IPS-15b (cell line): ENCODE results near the gene MZF1.
A peak's percentile ranks its signal among the peaks of the same experiment; 100 is the strongest.

Source experiments
- H3K27me3 ChIP-seq: one replicate; pipeline ENCODE4 v1.6.1; 2013; ENCODE audit warnings: low read length; ENCODE audit not compliant: control insufficient read depth, insufficient read depth
- H3K36me3 ChIP-seq: one replicate; pipeline ENCODE4 v1.6.1; 2013; ENCODE audit warnings: low read length; ENCODE audit not compliant: control insufficient read depth, insufficient read depth
- H3K4me1 ChIP-seq: one replicate; pipeline ENCODE4 v1.6.1; 2013; ENCODE audit warnings: mild to moderate bottlenecking, low read length; ENCODE audit not compliant: control insufficient read depth, insufficient read depth
- H3K4me3 ChIP-seq: one replicate; pipeline ENCODE4 v1.5.1; 2013; ENCODE audit warnings: low read depth, low read length
- H3K9ac ChIP-seq: one replicate; pipeline ENCODE4 v1.6.1; 2013; ENCODE audit warnings: low read depth, mild to moderate bottlenecking, low read length
- H3K9me3 ChIP-seq: one replicate; pipeline ENCODE4 v1.6.1; 2013; ENCODE audit warnings: mild to moderate bottlenecking, low read length; ENCODE audit not compliant: control insufficient read depth, insufficient read depth

The MZF1 gene

GRCh38 chr19:58558066-58558622 lies 15.0 kb downstream of the MZF1 start, which contains the start of gene UBE2M:
TSS of gene UBE2M (minus strand) at chr19:58558611. CDS start at chr19:58558381, 230 bp downstream.
- Histone ChIP-seq H3K4me3 (peak within 1 kb of the TSS; percentile 99), H3K9ac (peak within 1 kb of the TSS; percentile 96), H3K36me3 (peaks cover 12% of the 10 kb centered on the region), H3K4me1 (peaks cover 8% of the 10 kb centered on the region), H3K27me3 (peaks cover 25% of the 10 kb centered on the region), H3K9me3 (no peaks in the 10 kb centered on the region)

- H3K4me3 ChIP-seq: peak overlapping the region; percentile 91
- no peaks in the 10 kb centered on the region for H3K9me3 ChIP-seq
- peaks cover 22% of the 10 kb centered on the region for H3K27me3 ChIP-seq
- peaks cover 12% of the 10 kb centered on the region for H3K36me3 ChIP-seq
- H3K9ac ChIP-seq: peak overlapping the region; percentile 85
- H3K4me1 ChIP-seq: peaks cover 8% of the 10 kb centered on the region
Measured at GRCh38 chr19:58557221-58558065, 15.7 kb downstream of the MZF1 start.

DNA sequence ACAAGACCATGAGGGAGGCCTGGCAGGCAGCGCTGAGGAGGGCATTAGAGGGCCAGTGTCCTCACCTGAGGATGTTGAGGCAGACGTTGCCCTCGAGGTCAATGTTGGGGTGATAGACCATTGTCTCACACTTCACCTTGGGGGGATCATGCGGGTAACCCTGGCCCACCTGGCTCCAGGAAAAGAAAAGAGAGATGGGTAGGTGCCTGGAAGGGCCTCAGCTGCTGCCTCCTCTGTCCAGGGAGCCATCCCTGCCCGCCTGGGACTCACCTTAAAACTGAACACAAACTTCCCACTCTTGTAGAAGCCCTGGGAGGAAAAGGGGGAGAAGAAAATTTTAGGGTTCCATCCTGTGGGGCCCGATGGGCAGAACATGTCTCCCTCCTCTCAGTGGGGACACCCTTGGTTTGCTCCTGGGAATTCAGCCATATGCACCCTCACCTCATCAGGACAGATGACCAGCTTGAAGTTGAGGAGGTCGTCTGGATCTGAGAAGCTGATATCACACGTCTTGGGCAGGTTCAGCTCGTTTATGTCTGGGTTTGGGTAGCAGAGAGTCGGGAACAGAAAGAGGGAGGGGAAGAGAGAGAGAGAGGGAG lies 16.4 kb downstream of the MZF1 start:
- peaks cover 15% of the 10 kb centered on the region for H3K27me3 ChIP-seq
- H3K4me3 ChIP-seq: peak overlapping the region; percentile 91
- no peaks in the 10 kb centered on the region for H3K9me3 ChIP-seq
- peaks cover 8% of the 10 kb centered on the region for H3K4me1 ChIP-seq
- H3K9ac ChIP-seq: peak overlapping the region; percentile 47
- peaks cover 18% of the 10 kb centered on the region for H3K36me3 ChIP-seq

- no peak overlapping the region for H3K4me3 ChIP-seq
- no peak overlapping the region for H3K9ac ChIP-seq
- H3K4me1 ChIP-seq: peaks cover 8% of the 10 kb centered on the region
- H3K36me3 ChIP-seq: peaks cover 24% of the 10 kb centered on the region
- H3K27me3 ChIP-seq: peaks cover 9% of the 10 kb centered on the region
- H3K9me3 ChIP-seq: no peaks in the 10 kb centered on the region
Measured at GRCh38 chr19:58555920-58556621, 17.1 kb downstream of the MZF1 start.

DNA sequence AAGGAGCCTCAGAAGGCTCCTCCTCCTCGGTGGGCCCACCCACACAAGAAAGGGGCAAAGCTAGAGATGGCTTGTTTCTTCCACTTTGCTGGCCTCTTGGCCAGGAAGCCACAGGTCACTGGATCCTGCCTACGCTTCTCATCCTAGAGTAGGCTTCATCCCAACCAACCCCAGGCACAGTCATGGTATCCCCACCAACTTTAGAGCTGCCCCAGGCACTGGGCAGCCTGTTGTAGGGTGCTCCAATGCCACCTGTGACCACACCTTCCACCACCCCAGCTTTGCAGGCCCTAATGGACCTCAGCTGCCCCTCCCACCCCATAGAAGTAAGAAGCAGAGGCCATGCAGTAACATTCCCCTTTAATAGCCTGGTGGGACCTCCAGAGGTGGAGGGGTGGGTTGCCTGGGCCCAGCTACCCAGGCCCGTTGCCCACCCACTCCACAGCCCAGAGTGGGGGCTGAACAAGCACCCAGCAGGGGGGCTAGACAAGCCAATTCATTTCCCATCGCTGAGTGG lies 17.7 kb downstream of the MZF1 start:
- Histone ChIP-seq H3K4me1 (peaks cover 8% of the 10 kb centered on the region), H3K4me3 (peak overlapping the region; percentile 51), H3K9ac (peak overlapping the region; percentile 77), H3K36me3 (peaks cover 31% of the 10 kb centered on the region), H3K9me3 (no peaks in the 10 kb centered on the region), H3K27me3 (peaks cover 2% of the 10 kb centered on the region)

DNA sequence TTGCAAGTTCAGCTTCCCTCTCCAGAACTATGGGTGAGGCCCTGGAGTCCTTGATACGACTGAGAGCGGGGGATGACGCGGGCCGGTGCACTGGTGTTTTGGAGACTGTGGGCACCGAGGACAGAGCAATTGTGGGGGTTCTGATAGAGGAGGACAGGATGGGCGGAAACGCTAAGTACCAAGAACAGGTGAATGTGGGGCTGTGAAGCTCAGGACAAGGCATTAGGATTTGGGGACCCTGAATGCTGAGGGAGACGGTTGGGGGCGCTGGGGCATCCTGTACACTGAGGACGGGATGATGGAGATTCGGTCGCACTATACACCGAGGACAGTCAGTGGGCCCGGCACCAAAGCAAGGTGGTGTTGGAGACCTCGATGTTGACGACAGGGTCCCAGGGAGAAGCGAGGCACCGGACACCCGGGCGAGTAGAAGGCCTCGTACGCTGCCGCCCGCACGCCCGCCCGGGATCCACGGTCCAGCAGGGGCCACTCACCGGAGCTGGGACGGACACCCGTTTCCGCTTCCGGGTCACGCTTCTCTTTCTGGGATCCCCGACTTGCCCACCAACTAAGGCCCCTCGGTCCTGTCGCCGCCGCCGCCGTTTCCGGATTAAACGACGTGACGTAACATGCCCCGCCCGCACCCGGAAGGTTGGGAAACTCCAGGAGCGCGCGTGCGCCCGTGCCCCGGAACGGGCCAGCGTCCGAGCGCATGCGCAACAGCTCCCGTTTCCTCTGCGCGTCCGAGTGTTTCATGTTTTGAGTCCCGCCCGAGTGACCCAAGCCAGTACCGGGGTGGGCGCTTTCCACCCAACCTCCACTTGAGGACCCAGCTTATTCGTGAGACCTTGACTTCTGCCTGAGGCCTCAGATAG lies 18.4 kb downstream of the MZF1 start, which contains the start of gene CHMP2A:
TSS of gene CHMP2A (minus strand) at position 612 of the 875 bp plus-strand sequence. CDS start 893 bp downstream, outside the sequence.
- Histone ChIP-seq H3K9ac (peak within 1 kb of the TSS; percentile 97), H3K9me3 (no peaks in the 10 kb centered on the region), H3K4me3 (peak within 1 kb of the TSS; percentile 97), H3K27me3 (no peaks in the 10 kb centered on the region), H3K36me3 (peaks cover 38% of the 10 kb centered on the region), H3K4me1 (peaks cover 4% of the 10 kb centered on the region)

DNA sequence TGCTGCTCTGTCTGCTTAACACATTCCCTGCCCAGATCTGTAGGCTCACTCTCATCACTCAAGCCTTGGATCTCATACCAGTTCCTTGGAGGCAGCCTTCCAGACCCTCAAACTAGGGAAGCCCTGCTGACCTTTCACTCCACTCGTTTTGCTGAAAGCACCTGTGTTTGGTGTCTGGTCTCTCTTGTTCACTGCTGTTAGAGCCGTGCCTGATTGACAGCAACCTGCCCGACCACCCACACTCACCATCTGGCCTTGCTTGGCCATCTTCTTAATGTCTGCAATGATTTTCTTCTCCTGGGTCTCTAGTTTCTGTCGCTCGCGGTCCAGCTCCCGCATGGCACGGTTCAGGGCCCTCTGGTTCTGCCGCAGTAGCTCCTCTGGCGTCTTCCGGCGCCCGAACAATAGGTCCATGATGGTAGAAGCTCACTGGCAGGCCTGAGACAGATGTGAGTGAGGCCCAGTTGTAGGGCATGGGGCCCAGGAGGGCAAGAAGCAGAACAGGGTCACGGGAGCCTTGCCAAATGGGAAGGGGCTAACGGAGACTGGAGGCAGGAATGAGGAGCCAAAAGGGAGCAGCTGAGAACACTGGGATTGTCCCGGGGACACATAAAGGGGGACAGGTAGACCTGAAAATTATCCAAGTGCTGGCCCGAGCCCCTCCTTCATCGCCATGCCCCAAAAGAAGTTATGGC lies 19.2 kb downstream of the MZF1 start:
- peak overlapping the region; percentile 97 for H3K9ac ChIP-seq
- peaks cover 46% of the 10 kb centered on the region for H3K36me3 ChIP-seq
- H3K27me3 ChIP-seq: no peaks in the 10 kb centered on the region
- H3K4me3 ChIP-seq: peak overlapping the region; percentile 97
- H3K4me1 ChIP-seq: peaks cover 4% of the 10 kb centered on the region
- no peaks in the 10 kb centered on the region for H3K9me3 ChIP-seq

GRCh38 chr19:58552655-58553054 lies 20.5 kb downstream of the MZF1 start:
- Histone ChIP-seq H3K9me3 (no peaks in the 10 kb centered on the region), H3K4me1 (peaks cover 4% of the 10 kb centered on the region), H3K4me3 (no peak overlapping the region), H3K36me3 (peaks cover 59% of the 10 kb centered on the region), H3K9ac (no peak overlapping the region), H3K27me3 (no peaks in the 10 kb centered on the region)

GRCh38 chr19:58551577-58552471 lies 21.3 kb downstream of the MZF1 start:
- no peaks in the 10 kb centered on the region for H3K27me3 ChIP-seq
- peaks cover 4% of the 10 kb centered on the region for H3K4me1 ChIP-seq
- H3K9ac ChIP-seq: no peak overlapping the region
- no peak overlapping the region for H3K4me3 ChIP-seq
- peaks cover 63% of the 10 kb centered on the region for H3K36me3 ChIP-seq
- H3K9me3 ChIP-seq: no peaks in the 10 kb centered on the region
